ENCODE measurements around the gene TLN1.

TLN1 gene

GRCh38 chr9:35689542-35690293 lies 42.3 kb downstream of the TLN1 start, which contains the start of gene TPM2:
TSS of gene TPM2 (minus strand) at chr9:35689925. CDS start at chr9:35689817, 108 bp downstream.
- DNase-seq (ENCODE audit: low read depth) = no peak
- peak within 1 kb of the TSS; percentile 59 for H3K4me3 ChIP-seq (ENCODE audit: low read depth, low read length)
- no peak for TF ChIP-seq CTCF (IDR thresholded peaks at IDR 0.05; ENCODE audit: insufficient read depth, low read depth, low read length, missing control alignments)

- TF ChIP-seq CTCF (IDR thresholded peaks at IDR 0.05; ENCODE audit: insufficient read depth, low read depth, low read length, missing control alignments) = no peak
- no peak for DNase-seq (ENCODE audit: low read depth)
- H3K4me3 ChIP-seq (ENCODE audit: low read depth, low read length) = no peak overlapping the region
Observed at GRCh38 chr9:35688558-35689541, 43.1 kb downstream of the TLN1 start.

GRCh38 chr9:35687972-35688557 lies 43.9 kb downstream of the TLN1 start:
- no peak overlapping the region for H3K4me3 ChIP-seq (ENCODE audit: low read depth, low read length)
- no peak for TF ChIP-seq CTCF (IDR thresholded peaks at IDR 0.05; ENCODE audit: insufficient read depth, low read depth, low read length, missing control alignments)
- DNase-seq (ENCODE audit: low read depth) = no peak

GRCh38 chr9:35687306-35687705 lies 44.7 kb downstream of the TLN1 start:
- TF ChIP-seq CTCF (IDR thresholded peaks at IDR 0.05; ENCODE audit: insufficient read depth, low read depth, low read length, missing control alignments) = no peak
- no peak for DNase-seq (ENCODE audit: low read depth)
- H3K4me3 ChIP-seq (ENCODE audit: low read depth, low read length) = no peak overlapping the region

GRCh38 chr9:35686222-35687203 lies 45.5 kb downstream of the TLN1 start:
- H3K4me3 ChIP-seq (ENCODE audit: low read depth, low read length) = no peak overlapping the region
- no peak for DNase-seq (ENCODE audit: low read depth)

More at GRCh38 chr9:35686222-35687203, 45.5 kb downstream of the TLN1 start:
- TF ChIP-seq CTCF (IDR thresholded peaks at IDR 0.05; ENCODE audit: insufficient read depth, low read depth, low read length, missing control alignments) = no peak

All from GM12865 (cell line).